H1 (cell line): ENCODE data around the gene SORCS3. TPM values are rescaled to one million over a fixed set of nuclear protein-coding genes. Genes with fewer than 3 reads are reported as not detected.

Source experiments
- CHD1 ChIP-seq: IDR thresholded peaks from 2 replicates; pipeline ENCODE4 v1.6.1; 2012; ENCODE audit warnings: low read depth, low read length, improper control_type of control experiment
- KDM1A ChIP-seq: fragments of 200-600, 300-600 bp; sonication (generic); IDR thresholded peaks from 2 replicates; pipeline ENCODE4 v1.7.1; 2016; ENCODE audit warnings: mild to moderate bottlenecking, low read length, borderline replicate concordance
- KDM5A ChIP-seq: fragments of 200-600 bp; IDR thresholded peaks from 2 replicates; pipeline ENCODE4 v1.7.1; 2012; ENCODE audit warnings: mild to moderate bottlenecking, low read length, inconsistent platforms, mixed read lengths
- TAF1 ChIP-seq: IDR thresholded peaks from 2 replicates; pipeline ENCODE4 v1.6.1; 2011; ENCODE audit warnings: mild to moderate bottlenecking, low read depth, low read length
- polyA plus RNA-seq, 7 experiments: library from polyadenylated mRNA; depleted of rRNA in 3 of 7; stranded (reverse) in 5 of 7; unstranded in 2 of 7; fragments of >200 nt in 5 of 7; fragments of 200-250 nt in 2 of 7; gene quantifications; 1 replicate in 5 of 7; 2 replicates in 1 of 7; 4 replicates in 1 of 7; pipeline versions ENCODE4 v1.2.1 to v1.2.3, GENCODE V29; 2011 to 2013; ENCODE audit warnings: missing spikeins in 2 of 7, mixed read lengths in 2 of 7
- total RNA-seq: library from RNA; stranded (reverse); fragmentation: NEBNext Ultra II Directional; extraction: Animal tissue kit (Norgen Biotek cat#: 25700); gene quantifications from 2 replicates; pipeline ENCODE4 v1.2.1, GENCODE V29; 2021

Gene SORCS3
- total and polyA plus RNA-seq, 2 of the 8 experiments (the other 6 are each of a cell fraction or from before 2014, with no cell fraction given) = 0.26 to 0.88 TPM

- TF ChIP-seq CHD1 (no peak), KDM5A (no peak), KDM1A (no peak), TAF1 (no peak)
- TF ChIP-seq, all 59 proteins: peak for 0
These were observed 487.0 kb downstream of the SORCS3 start (continued) for GRCh38 chr10:105128111-105128510.
